GM19452 (cell line): ENCODE measurements around the gene USP16.
"Not testable (repeated sequence)": the region's sequence is repeated elsewhere in the genome, so short reads cannot be mapped to it uniquely, and the experiment has no call there.

Source experiments
- ATAC-seq: cut with Tn5 transposase; IDR thresholded peaks from one replicate; pipeline ENCODE4 v1.9.1; 2021; ENCODE audit not compliant: unreplicated experiment

The USP16 gene

GRCh38 chr21:29024474-29025327, at the start of gene USP16:
Gene USP16 (plus strand): TSS chr21:29024668. CDS start chr21:29027914, 3,246 bp downstream.
- ATAC-seq: peak; percentile 97

- ATAC-seq: no peak
Measured at GRCh38 chr21:28975397-28975796, 49.1 kb upstream of the USP16 start.

GRCh38 chr21:28979092-28979491, 45.4 kb upstream of the USP16 start:
- ATAC-seq: no peak

GRCh38 chr21:28982637-28983036, 41.8 kb upstream of the USP16 start:
- no peak for ATAC-seq

GRCh38 chr21:28986677-28987076, 37.8 kb upstream of the USP16 start:
- no peak for ATAC-seq

GRCh38 chr21:28988146-28988545, 36.3 kb upstream of the USP16 start:
- not testable (repeated sequence) for ATAC-seq

GRCh38 chr21:28991861-28992525, 32.5 kb upstream of the USP16 start:
- peak; percentile 5 for ATAC-seq

- peak; percentile 97 for ATAC-seq
Measured at GRCh38 chr21:28992526-28993292, 31.8 kb upstream of the USP16 start, which contains the start of gene LTN1. Gene LTN1 (minus strand): TSS chr21:28992877. CDS start chr21:28992805, 72 bp downstream.

- ATAC-seq: no peak
Measured at GRCh38 chr21:28993293-28993629, 31.2 kb upstream of the USP16 start.

- ATAC-seq: peak; percentile 99
Measured at GRCh38 chr21:29002442-29003144, 21.9 kb upstream of the USP16 start.

GRCh38 chr21:29005696-29006095, 18.8 kb upstream of the USP16 start:
- ATAC-seq: no peak

- ATAC-seq: no peak
Measured at GRCh38 chr21:29007135-29007534, 17.3 kb upstream of the USP16 start.

- ATAC-seq: no peak
Measured at GRCh38 chr21:29007810-29008209, 16.7 kb upstream of the USP16 start.

GRCh38 chr21:29008367-29008766, 16.1 kb upstream of the USP16 start:
- no peak for ATAC-seq

GRCh38 chr21:29011236-29011635, 13.2 kb upstream of the USP16 start:
- ATAC-seq: not testable (repeated sequence)

GRCh38 chr21:29017639-29018237, 6.7 kb upstream of the USP16 start:
- ATAC-seq: no peak

GRCh38 chr21:29018540-29018939, 5.9 kb upstream of the USP16 start:
- no peak for ATAC-seq

- ATAC-seq: no peak
Measured at GRCh38 chr21:29022166-29022565, 2.3 kb upstream of the USP16 start.

GRCh38 chr21:29025328-29025713, 853 bp downstream of the USP16 start:
- no peak for ATAC-seq

- ATAC-seq: no peak
Measured at GRCh38 chr21:29029524-29029923, 5.1 kb downstream of the USP16 start.

GRCh38 chr21:29030909-29031308, 6.4 kb downstream of the USP16 start:
- no peak for ATAC-seq
